ENCODE measurements around the gene MAPRE2.

The MAPRE2 gene

DNA sequence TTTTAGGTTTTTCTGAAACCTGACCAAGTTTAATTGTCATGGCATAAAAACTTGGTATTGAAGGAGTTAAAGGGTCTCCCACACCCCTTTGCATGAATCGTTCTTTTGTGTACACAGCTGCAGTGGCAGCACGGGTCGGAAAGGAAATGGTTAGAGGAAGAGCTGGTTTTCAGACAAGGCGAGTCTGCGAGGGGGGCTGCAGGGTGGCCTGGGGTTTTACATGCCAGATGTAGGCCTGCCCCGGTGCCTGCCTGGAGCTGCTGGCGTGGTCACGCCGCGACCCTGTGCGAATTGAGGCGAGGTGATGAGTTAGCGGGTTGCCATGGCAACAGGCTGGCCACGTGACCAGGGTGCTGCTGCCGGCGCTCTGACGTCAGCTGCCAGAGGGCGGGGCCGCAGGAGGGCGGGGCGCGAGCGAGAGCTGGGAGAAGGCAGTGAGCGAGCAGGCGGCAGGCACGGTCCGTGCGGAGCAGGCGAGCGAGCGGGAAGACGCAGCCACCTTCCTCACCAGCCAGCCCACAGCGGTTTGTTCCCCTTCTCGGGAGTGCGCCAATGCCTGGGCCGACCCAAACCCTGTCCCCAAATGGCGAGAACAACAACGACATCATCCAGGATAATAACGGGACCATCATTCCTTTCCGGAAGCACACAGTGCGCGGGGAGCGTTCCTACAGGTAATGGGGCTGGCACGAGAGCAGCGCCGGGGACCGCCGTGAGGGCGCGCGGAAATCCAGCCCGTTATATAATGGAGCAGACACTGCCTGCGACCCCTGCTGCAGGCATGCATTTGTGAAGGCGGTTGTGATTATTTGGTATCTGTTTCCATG, at the start of gene MAPRE2:
Gene MAPRE2 (plus strand): TSS at position 426 of the 827 bp plus-strand sequence. CDS start 127 bp downstream, at position 553.
- peak; percentile 99 for DNase-seq

DNA sequence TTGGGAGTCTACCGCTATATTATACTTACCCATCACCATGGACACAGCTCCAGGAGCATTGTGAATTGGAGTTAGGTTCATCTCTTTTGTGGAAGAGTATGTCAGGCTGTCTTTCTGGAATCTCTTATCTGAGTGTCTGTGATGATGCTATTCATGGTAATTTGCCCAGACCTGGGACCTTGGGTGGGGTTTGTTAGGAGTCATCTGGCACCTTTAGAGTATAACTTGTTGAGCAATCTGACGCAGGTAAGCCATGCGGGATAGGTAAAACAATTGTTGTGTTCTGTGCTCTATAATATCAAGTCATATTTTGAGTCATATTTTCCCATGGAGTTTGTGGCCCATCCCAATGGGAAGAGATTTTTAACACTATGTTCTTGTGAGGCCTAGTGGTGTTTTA, 49.7 kb upstream of the MAPRE2 start:
- DNase-seq = no peak

GRCh38 chr18:34993289-34993688, 47.9 kb upstream of the MAPRE2 start:
- no peak for DNase-seq

DNA sequence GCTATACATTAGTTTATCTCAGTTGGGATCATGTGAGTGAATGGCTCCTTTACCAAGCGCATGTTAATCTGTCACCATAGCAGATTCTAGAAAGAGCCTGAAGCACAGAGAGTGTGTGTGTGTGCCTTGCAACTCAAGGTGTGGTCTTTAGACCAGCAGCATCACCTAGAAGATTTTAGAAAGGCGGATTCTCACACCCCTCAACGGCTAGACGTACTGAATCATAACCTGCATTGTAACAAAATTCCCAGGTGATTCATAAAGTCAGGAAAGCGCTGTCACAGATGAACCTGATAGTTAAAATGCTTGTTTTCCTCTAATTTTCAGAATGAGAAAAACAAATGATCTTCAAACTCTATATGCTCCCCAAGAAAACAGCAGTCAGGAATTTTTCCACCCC, 45.5 kb upstream of the MAPRE2 start:
- no peak for DNase-seq

DNA sequence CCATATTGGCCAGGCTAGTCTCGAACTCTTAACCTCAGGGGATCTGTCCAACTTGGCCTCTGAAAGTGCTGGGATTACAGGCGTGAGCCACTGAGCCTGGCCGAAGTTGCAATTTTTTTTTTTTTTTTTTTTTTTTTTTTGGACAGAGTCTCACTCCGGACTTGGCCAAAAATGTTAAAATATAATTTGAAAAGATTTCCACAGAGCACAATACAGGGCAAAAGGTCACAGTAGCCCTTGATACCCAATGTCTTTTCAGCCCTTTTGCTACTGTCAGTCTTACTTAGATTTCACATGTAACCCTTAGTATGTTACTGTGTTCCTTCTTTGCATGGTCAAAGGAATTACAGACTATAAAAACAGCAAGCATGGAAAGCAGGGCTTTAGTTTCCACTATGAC, 42.6 kb upstream of the MAPRE2 start:
- no peak for DNase-seq

DNA sequence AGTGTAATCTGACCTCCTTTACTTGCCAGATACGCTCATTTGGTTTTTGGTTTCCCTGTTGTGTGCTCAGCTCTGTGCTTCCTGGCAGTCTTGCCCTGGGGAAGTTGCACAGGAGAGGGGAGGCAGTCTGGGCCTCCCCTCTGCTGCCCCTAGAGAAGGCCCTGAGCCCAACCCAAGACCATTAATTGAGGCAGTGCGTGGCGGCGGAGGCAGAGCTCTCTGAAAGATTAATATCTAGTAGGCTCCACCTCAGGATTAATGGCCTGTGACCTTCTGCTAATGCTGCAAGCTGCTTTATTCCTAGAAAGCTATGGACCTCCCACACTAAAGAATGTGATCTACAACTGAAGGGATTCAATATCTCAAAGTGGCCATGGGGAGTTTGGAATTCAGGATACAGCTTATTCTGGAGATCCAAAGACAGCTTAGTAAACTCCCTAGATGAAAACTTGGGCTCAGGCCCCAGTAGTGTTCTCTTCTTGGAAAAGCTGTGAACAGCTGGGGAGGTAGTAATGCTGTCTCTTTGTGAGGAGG, 41.4 kb upstream of the MAPRE2 start:
- DNase-seq = peak; percentile 74

DNA sequence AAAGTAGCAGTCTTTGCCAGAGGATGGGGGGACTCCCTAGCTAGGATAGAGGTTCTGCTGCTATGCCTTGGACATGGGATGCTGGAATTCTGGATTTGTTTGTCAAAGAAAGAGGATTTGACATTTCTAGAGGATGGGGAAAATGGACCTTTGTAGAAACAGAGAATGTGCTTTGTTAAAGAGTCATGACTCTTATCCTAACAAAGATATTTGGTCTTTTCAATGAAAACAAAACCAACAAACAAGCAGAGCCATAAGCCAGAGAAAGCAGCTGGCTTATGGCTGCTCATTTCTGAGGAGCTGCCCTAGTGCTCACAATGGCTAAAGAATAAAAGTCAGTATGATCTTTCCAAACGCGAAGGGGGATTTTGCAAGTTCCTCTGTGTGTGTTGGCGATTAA, 40.8 kb upstream of the MAPRE2 start:
- DNase-seq = no peak

DNA sequence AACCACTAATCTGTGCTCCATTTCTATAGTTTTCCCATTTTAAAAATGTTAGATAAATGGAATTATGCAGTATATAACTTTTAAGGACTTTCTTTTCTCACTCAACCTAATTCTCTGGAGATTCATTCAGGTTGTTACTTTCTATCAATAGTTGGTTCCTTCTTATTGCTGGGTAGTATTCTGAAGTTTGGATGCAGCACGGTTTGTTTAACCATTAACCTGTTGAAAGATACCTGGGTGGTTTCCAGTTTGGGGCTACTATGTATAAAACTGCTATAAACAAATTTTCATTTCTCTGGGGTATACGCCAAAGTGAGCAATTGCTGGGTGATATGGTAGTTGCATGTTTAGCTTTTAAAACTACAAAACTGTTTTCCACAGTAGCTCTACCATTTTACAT, 39.1 kb upstream of the MAPRE2 start:
- no peak for DNase-seq

DNA sequence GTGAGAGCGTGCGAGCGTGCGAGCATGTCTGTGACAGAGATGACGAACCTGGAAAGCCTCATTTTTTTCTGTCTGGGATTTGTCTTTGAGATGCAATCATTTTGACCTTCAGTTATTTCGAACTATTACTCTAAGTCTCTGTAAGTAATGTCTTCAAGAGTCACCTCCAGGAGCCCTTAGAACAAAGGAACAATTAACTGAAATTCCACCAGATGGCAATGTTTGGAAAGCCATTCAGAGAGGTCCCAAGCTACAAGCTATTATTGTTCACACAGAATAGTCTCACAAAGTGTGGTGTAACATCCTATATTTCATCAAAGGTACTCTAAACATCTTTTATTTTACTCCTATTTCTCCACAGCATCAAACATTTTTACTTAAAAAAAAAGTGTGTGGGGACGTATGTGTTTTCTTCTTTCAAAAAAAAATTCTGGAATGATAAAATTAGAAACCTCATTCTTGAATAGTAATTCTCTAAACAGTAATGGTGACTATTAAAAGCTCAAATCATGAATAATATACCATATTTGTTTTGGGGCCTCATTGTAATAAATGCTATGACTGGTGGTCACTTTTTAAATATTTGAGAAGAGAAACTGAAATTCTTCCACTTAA, 35.1 kb upstream of the MAPRE2 start:
- DNase-seq = no peak

- DNase-seq = no peak
Observed at GRCh38 chr18:35010156-35010555, 31.1 kb upstream of the MAPRE2 start.

DNA sequence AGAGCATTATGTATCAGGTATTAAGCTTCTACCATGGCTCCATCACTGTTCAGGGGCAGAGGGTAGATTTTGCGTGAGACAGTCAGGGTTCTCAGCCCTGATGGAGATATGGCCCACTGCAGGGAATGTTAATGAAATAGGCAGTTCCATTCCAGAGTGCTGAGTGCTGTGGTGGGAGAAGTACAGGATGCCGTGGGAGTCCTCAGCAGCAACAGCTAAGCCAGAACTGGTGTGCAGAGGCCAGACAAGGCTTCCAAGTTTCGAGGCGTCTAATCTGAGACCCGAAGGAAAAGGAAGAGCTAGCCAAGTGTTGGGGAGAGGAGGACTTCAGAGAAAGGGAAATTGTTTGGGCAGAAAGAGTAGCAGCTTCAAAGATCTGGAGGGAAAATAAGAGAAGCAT, 30.2 kb upstream of the MAPRE2 start:
- DNase-seq = no peak

GRCh38 chr18:35019933-35020332, 21.3 kb upstream of the MAPRE2 start:
- DNase-seq = no peak

GRCh38 chr18:35022426-35023001, 18.7 kb upstream of the MAPRE2 start:
- DNase-seq = no peak

GRCh38 chr18:35024196-35024595, 17.0 kb upstream of the MAPRE2 start:
- no peak for DNase-seq

- DNase-seq = peak; percentile 93
Observed at GRCh38 chr18:35024965-35025364, 16.2 kb upstream of the MAPRE2 start.

DNA sequence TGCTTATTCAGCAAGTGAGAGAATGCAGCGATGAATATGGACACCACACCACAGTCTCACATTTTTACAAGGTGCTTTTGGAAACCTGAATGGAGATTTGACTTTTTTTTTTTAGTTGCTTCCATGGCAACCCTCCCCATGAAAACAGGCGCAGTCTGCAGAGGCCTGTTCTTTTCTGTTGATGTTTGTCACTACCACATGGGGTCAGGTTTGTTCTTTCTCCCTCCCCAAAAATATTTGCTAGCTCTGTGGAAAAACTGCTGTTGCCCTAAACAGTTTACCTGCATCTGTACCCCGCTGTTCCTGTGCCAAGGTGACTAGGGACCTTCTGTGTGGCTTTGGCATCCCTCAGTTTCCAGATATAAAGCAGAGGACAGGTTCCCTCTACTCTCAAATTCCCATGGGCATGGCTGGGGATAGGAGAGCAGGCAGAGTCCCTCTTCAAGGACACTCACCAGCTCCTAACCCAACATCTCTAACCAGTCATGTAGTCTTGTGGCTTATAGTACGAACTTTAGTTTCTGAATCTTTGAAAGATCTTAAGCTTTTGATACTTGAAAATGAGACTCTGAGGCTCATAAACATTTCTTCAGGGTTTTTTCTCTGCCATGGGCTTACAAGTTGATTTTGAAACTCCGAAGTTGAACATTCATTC, 14.7 kb upstream of the MAPRE2 start:
- no peak for DNase-seq

DNA sequence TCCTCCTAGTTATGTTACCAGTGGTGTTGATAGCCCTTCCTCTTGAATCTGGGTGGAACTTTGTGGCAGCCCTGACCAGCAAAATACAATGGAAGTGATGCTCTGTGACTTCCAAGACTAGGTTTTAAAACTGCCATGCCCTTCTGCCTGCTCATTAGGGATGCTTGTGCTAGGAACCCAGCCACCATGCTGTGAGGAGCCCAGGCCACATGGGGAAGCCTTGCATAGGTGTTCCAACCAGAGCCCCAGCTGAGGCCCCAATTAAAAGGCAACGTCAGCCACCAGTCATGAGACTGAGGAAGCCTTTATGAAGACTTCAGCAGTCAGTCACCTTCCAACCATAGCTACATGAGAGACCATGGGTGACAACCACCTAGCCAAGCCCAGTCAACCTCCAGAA, 14.0 kb upstream of the MAPRE2 start:
- DNase-seq = no peak

DNA sequence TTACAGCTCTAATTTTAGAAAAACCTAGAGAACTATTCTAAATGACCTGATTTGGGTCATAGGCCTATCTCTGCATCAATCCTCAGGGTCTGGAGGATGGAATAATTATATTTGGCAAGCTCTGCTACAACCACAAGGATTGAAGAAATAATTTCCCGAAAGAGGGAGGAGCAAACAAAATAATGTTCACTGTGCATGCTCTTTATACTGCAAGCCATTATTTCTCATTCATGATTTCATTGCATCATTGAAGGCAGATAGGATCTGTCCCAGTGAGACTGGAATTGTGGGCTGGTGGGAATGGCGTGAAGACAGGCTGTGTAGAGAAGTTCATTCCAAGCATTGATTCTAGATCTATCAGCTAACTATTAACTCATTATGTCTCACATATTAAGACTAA, 12.7 kb upstream of the MAPRE2 start:
- DNase-seq = no peak

DNA sequence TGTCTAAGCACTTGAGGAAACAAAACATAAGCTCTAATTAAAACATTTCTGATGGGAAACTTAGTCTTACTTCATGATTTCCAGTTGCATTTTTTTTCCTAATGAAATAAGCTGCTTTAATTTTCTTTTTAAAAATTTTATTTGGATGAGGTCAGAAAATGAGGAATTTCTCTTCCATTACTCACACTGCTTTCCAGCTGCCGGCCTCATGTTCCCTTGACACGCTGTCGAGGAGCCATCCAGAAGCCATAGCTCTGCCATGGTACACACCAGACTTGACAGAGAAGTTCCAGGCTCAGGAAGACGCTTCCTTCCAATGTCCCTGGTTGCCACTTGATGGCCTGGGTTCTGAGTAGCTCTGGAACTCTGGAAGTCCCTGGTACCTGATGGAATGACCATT, 12.1 kb upstream of the MAPRE2 start:
- DNase-seq = no peak

DNA sequence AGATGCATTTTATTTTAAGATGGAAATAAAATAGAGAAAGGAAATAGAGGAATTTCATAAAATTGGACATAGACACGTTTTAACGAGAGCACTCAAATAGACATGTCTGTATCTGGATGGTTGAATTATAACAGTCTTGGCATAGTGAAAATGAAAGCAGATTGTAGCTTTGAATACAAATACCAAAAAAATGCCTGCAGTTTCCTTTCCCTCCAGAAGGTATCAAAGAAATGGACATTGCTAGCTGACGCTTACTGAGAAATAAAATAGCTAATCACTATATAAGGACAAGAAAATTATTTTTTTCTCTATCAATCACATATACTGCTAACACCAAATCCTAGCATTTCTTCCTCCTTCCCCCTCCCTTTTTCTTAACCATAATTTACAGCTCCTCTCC, 11.4 kb upstream of the MAPRE2 start:
- DNase-seq = no peak

GRCh38 chr18:35030277-35030989, 10.8 kb upstream of the MAPRE2 start:
- no peak for DNase-seq

- no peak for DNase-seq
Observed at GRCh38 chr18:35032113-35032512, 9.1 kb upstream of the MAPRE2 start.

DNA sequence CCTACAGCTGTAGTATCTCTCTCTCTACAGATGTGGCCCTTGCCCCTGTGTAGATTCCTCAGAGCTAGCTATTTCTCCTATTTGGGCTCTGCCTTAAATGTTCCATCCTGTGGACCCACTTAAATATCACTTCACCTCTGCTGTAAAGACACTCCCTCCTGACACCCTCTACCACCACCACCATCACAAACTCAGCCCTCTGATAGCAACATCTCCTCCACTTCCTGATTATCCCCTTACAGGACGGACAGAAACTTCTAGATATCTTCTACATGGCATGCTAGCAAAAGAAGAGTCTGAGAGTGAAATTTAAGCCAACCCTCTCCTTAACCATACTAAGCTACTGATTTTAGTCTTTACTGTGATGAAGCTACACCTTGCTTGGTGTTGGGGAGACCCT, 3.2 kb upstream of the MAPRE2 start:
- DNase-seq = no peak

Measured in right hindlimb (tissue), 1 donor.